Stimulated activated CD8-positive, alpha-beta memory T cell treated with anti-CD3 and anti-CD28 coated beads, Interleukin-15, amount 100 ng/mL, for 1 hour (primary cell): ENCODE measurements around the gene ERO1A.
A peak's percentile ranks its signal among the peaks of the same experiment; 100 is the strongest.

Source experiments
- DNase-seq: peaks from one replicate; pipeline ENCODE4 v3.0.0-alpha.2; 2020; ENCODE audit warnings: low read depth

The ERO1A gene

GRCh38 chr14:52694761-52695480, 437 bp downstream of the ERO1A start:
- DNase-seq = peak; percentile 30

GRCh38 chr14:52693532-52693931, 1.8 kb downstream of the ERO1A start:
- no peak for DNase-seq

- DNase-seq = no peak
Measured at GRCh38 chr14:52693036-52693435, 2.3 kb downstream of the ERO1A start.

DNA sequence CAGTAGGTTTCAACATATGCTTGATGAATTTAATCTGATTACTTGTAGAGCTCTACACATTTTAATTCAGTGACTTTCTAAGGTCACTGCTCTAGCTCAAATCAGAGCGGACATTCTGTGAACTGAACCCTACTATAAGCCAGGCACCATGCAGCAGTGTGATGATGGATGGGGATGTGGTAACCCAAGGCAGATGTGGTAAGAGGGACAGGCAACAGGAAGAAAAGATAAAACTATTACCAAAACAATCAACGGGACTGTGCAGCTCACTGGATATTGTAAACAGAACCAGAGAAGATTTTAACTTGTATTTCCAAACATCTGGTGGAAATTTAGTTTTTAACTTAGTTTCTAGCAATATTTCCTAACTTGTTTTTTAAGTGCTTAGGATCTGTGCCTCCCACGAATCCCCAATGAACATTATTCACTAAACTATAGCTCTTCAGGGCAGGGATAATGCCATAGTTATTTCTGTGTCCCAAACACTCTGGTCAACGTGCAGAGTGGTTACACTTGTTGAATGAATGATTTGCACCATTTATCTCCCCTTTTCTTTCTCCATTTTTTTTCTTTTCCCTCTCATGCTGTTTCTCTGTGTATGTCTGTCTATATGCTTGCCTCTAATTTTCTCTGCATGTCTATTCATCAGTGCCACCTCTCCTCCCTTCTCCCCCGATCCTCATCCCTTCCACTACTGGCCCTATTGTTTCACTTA, 3.0 kb downstream of the ERO1A start:
- DNase-seq = no peak

DNA sequence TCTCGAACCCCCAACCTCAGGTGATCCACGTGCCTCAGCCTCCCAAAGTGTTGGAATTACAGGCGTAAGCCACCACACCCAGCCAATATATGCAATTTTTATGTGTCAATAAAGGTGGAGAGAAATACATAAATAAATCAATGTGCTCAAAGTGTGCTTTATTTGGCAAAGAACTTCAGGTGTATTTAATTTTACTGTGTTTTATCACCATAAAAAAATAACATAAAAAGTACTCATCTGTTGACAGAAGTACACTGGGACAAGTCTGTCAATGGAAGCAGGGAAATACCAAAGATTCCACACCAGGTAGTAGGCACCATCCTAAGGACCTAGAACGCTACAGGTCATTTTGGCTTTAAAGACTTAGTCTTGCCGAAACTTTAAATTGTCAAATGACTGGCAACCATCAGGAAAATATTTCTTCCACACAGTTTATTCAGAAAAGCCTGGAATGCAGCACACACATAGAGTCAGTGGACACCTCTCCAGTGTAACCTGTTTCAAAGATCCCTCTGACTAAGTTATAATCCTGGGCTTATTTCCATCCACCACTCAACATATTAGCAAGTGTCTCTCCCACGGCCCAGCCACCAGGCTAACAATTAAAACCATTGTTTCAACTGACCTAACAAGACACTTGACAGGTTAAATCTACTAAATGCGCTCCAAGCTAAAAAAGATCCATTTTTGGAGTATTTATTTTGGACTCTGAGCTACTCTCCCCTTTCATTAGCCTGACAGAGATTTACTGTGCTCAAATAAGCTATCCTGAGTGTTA, 4.2 kb downstream of the ERO1A start:
- DNase-seq = no peak

DNA sequence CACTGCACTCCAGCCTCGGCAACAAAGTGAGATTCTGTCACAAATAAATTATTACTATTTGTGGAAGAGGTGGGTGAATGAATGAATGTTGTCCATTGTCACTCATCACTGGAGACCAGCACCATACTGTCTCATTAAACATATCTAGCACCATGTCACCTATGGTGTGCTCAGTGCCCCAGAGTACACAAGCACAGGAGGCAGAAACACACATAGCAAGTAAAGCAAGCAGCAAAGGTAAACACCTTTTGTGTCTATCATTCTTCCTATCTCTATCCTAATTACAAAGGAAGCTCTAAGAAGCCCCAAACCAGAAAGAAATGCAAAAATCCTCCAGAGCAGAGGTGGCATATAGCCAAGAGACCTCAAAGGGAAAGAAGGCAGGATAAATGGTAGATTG, 9.2 kb downstream of the ERO1A start:
- no peak for DNase-seq

- DNase-seq = no peak
Measured at GRCh38 chr14:52683985-52684520, 11.3 kb downstream of the ERO1A start.

DNA sequence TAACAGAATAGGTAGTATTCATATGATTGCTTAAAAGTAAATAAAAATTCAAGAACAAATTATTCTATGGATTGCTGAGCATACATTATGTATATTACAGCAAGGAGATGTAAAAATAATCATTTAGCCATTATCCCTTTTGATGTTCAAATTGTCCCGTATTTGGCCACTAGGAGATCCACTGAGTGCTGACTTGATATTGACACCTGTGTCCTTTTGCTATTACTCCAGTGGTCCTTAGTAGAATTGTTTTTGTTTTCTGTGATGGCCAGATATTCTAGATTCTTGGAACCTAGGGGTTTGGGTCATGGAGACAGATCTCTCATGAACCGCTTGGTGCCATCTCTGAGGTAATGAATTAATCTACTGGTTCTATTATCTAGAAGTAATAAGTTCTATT, 16.8 kb downstream of the ERO1A start:
- DNase-seq = no peak

- no peak for DNase-seq
Measured at GRCh38 chr14:52663850-52664249, 31.5 kb downstream of the ERO1A start.

DNA sequence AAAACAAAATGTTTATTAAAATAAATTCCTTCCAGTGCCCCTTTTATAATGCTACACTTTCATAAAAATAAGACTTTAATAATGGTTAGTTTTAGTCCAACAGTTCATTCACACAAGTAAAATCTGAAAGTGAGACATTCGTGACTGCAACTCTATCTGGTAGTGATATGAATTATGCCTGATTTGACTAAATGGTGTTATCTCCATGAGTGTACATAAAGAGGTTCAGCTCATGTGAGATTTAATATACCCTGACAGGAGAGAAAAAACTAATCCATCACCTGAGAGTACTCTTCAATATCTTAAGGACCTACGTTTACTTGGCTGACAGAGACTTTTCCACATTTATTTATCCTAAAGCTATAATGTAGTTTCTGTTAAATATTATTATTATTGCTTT, 34.0 kb downstream of the ERO1A start:
- no peak for DNase-seq

GRCh38 chr14:52660832-52661231, 34.5 kb downstream of the ERO1A start:
- no peak for DNase-seq

- DNase-seq = no peak
Measured at GRCh38 chr14:52660325-52660724, 35.0 kb downstream of the ERO1A start.

DNA sequence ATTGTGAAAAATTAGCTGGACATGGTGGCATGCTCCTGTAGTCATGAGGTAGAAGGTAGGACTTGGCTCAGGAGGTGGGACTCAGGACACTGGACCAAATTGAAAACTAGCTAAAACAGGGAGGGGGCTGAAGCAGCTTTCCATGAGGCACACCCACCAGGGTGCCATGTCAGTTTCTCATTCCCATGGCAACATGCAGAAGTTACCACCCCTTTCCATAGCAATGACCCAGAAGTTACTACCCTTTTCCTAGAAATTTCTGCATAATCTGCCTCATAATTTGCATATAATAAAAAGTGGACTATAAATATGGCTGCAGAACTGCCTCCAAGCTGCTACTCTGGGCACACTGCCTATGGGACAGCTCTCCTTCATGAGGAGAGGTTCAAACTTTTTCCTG, 38.5 kb downstream of the ERO1A start:
- DNase-seq = no peak

GRCh38 chr14:52650774-52651173, 44.6 kb downstream of the ERO1A start:
- DNase-seq = no peak

GRCh38 chr14:52649511-52649910, 45.8 kb downstream of the ERO1A start:
- no peak for DNase-seq

DNA sequence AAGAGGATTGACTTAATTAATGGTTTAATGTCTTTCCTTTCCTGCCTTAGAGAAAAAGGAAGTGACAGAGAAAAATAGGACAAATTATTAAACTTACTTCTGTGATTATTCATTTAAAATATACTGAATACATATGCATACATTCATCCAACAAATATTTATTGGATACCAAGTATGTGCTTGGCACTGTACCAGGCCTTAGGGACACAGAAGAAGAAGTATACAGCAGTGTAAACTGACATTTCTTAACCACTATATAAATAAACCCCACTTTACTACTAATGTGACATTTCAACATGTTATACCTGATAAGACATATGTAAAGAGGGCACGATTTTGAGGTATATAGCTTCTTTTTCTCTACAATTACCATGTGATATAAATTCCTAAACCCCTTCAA, 53.6 kb downstream of the ERO1A start:
- DNase-seq = no peak

GRCh38 chr14:52640137-52640536, 55.2 kb downstream of the ERO1A start:
- DNase-seq = no peak

GRCh38 chr14:52619687-52620086, 75.7 kb downstream of the ERO1A start:
- DNase-seq = no peak

GRCh38 chr14:52618602-52619001, 76.8 kb downstream of the ERO1A start:
- DNase-seq = no peak

DNA sequence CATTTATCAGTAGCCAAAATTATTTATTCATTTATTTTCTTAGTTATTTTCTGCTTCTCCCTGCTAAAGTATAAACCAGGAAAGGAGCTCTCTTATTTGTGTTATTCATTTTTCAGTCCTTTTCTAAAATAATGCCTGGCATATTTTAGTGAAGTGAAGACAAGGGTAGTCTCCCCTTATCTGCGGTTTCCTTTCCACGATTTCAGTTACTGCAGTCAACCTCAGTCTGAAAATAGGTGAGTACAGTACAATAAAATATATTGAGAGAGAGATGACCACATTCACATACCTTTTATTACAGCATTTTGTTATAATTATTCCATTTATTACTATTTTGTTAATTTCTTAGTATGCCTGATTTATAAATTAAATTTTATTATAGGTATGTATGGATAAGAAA, 85.2 kb downstream of the ERO1A start:
- DNase-seq = no peak

DNA sequence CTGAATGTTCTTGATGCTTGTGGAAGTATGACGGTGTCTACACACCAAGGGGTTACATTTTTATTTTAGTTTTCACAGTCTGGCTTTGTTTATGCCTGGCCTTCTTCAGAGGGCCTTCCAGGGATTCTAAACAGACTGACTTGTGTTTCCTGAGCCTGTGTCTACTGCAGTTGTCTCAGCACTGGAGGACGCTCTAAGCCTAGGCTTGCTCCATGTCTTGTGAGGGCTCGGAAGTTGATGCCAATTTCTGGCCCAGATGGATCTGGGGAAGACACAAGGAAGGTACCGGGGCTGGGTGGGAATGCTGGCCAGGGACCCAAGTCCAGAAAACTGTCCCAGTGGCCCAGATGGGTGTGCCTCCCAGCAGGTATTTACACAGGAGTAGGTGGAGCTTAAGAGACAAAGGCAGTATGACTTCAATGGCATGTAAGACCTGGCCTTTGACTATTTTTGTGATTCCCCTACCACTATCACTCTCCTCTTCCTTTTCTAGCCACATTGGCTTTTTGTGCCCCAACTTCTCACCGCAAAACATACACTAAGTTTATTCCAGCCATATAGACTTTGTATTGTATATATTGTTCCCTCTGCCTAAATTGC, 85.8 kb downstream of the ERO1A start:
- DNase-seq = no peak

- no peak for DNase-seq
Measured at GRCh38 chr14:52607061-52607460, 88.3 kb downstream of the ERO1A start.
